HAP-1 (cell line): Measurements from ENCODE around the gene ENTPD8.

Experiments
- DNase-seq, 2 experiments: peaks; one replicate each; pipeline ENCODE4 v3.0.0-alpha.2; 2016 to 2020; ENCODE audit warnings: low spot score in 2 of 2
- H3K27me3 ChIP-seq: fragments of 250-450 bp; sonication (Bioruptor Pico); 2 replicates; pipeline ENCODE4 v1.5.1; 2020; ENCODE audit warnings: low read depth, mild to moderate bottlenecking, moderate library complexity
- H3K36me3 ChIP-seq: fragments of 250-450 bp; sonication (Bioruptor Pico); replicated peaks from 2 replicates; pipeline ENCODE4 v1.5.1; 2020; ENCODE audit warnings: mild to moderate bottlenecking
- H3K4me1 ChIP-seq: fragments of 250-450 bp; sonication (Bioruptor Pico); 2 replicates; pipeline ENCODE4 v1.5.1; 2020; ENCODE audit warnings: mild to moderate bottlenecking
- H3K4me3 ChIP-seq: fragments of 250-450 bp; sonication (Bioruptor Pico); 2 replicates; pipeline ENCODE4 v1.5.1; 2020; ENCODE audit warnings: mild to moderate bottlenecking, moderate library complexity
- H3K9me3 ChIP-seq: fragments of 250-450 bp; sonication (Bioruptor Pico); 2 replicates; pipeline ENCODE4 v1.5.1; 2020; ENCODE audit warnings: mild to moderate bottlenecking, moderate library complexity
- in situ Hi-C: fragments of 300-500 bp; cut with MboI; formaldehyde crosslinking; loops from 3 replicates; pipeline ENCODE4 v1.14.3; 2020; ENCODE audit warnings: low sequenced_read_pairs, inconsistent platforms, mixed read lengths

The ENTPD8 gene

DNA sequence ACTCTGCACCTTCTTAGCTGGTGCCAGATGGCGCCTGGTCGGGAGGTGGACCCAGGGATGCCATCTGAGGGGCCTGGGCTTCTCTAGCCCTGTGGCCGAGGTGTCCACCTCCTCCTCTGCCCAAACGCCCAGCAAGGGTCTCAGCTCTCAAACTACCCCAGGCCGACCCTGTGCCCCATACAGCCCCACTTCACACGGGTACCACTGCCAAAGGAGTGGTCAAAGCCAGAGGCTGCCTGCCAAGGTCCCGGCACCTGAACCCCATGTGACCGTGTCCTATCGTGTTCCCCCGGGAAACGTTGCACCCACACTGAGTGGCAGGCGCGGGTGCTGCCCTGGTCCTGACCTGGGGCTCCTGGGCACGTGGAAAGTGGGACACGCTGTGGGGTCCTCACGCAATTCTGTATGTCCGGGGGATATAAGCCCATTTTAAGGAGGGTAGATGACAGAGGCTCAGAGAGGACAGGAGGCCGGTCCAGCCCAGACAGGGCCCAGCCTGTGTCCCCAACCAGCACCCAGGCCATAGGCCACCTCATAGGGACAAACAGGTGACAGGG, 1.9 kb downstream of the ENTPD8 start:
- H3K4me3 ChIP-seq, result no peak overlapping the region
- H3K27me3 ChIP-seq, result peaks cover 2% of the 10 kb centered on the region; the same call in 1 of the 2 replicates
- no peaks in the 10 kb centered on the region for H3K9me3 ChIP-seq
- 0 out of 2 replicates have a peak, but pooled peaks cover 3% of the 10 kb centered on the region for H3K4me1 ChIP-seq
- in situ Hi-C loops, result no loop called here
- no peak for DNase-seq
- H3K36me3 ChIP-seq, result no peaks in the 10 kb centered on the region

DNA sequence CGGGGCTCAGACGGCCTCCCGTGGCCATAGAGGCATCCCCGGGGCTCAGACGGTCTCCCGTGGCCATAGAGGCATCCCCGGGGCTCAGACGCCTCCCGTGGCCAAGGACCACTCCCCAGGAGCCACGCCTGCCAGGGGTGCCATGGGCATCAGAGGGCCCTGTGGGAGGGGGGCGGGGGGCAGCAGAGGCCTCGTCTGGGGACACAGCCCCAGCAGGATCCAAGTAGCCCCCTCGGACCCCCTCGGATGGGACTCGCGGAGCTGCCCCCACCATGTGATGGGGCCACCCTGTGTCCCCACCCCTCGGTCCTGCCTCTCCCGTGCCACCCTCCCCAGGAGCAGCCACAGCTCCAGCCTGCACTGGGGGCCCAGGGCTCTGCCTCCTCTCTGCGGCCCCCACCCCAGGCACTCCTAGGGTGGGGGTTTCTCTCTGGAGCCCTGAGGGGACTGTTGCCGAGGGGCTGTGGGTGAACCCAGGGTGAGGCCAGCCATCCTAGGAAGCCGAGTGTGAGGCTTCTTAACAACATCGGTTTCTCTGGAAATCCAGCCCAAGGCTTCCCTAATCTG, 2.5 kb downstream of the ENTPD8 start:
- Histone ChIP-seq H3K9me3 (no peaks in the 10 kb centered on the region), H3K4me3 (no peak overlapping the region), H3K36me3 (no peaks in the 10 kb centered on the region), H3K4me1 (0 out of 2 replicates have a peak, but pooled peaks cover 3% of the 10 kb centered on the region), H3K27me3 (peaks cover 2% of the 10 kb centered on the region; the same call in 1 of the 2 replicates)
- in situ Hi-C loops, result no loop called here
- DNase-seq, result no peak

DNA sequence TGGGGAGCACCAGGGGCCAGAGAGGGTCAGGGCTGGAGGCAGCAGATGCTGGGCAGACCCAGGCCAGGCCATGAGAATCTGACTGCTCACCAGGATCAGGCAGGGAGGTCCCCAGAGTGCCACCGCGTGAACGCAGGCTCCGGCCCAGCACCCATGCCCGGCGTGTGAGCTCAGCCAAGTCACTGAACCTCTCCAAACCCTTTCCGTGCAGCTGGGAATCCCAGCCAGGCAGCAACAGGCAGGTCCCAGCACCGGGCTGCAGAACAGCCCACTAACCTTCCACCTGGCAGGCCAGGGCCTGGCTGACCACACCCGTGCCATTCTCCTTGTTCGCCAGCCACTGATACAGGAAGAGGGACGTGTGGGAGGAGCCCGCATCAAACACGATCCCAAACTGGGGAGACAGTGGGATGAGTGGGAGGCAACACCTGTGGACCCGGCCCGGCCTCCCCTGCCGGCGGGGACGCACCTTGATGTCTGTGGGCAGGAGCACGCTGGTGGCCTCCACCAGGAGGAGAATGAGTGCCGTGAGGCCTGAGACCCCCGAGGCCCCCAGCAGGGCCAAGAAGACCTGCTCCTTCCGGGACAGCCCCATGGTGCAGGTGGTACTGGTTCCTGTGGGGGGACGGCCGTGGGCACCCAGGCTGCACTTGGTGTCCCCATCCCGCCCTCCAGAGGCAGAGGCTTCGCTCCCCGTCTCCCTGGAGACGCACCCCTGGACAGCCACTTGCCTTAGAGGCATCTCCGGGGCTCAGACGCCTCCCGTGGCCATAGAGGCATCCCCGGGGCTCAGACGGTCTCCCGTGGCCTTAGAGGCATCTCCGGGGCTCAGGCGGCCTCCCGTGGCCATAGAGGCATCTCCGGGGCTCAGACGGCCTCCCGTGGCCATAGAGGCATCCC, 3.2 kb downstream of the ENTPD8 start:
- Histone ChIP-seq H3K9me3 (no peaks in the 10 kb centered on the region), H3K4me3 (no peak overlapping the region), H3K36me3 (no peaks in the 10 kb centered on the region), H3K27me3 (peaks cover 2% of the 10 kb centered on the region; the same call in 1 of the 2 replicates), H3K4me1 (0 out of 2 replicates have a peak, but pooled peaks cover 3% of the 10 kb centered on the region)
- DNase-seq, result no peak
- in situ Hi-C loops, result no loop called here

DNA sequence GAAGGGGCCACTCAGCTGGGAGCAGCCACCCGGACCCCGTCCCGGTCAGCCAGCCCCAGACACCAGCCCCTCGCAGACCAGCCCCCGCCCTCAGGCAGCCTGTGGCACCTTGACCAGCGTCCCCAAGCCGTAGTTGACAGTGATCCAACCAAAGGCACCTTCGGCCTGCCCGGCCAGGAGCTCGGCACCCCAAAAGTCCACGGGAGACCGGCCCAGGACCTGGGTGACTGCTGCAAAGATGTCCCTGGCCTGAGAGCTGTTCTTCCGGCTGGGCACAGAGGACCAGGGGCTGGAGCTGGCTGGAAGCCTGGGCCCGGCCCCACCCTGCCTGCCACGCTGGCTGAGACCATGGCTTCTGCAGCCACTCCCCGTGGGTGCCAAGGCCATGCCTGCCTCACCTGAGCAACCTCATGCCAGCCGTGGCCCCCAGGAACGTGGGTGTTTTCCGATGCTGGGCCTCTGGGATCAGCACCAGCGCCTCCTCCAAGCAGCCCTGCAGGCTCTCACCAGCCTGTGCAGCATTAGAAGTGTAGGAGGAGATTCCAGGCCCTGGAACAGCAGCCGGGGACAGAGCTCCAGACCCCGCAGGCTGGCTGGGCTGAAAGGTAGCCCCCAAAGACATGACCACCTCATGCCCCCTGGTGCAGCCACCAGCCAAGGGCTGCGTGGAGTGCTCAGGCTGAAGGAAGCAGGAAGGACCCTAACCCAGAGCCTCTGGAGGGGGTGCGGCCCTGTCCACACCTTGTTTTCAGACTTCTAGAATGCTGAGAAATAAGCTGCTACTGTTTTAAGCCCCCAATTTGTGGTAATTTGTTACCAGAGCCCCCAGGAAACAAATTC, 4.2 kb downstream of the ENTPD8 start:
- DNase-seq, result no peak
- Histone ChIP-seq H3K9me3 (no peaks in the 10 kb centered on the region), H3K27me3 (no peaks in the 10 kb centered on the region), H3K4me3 (no peak overlapping the region), H3K36me3 (no peaks in the 10 kb centered on the region), H3K4me1 (0 out of 2 replicates have a peak, but pooled peaks cover under 1% of the 10 kb centered on the region)
- in situ Hi-C loops, result no loop called here

DNA sequence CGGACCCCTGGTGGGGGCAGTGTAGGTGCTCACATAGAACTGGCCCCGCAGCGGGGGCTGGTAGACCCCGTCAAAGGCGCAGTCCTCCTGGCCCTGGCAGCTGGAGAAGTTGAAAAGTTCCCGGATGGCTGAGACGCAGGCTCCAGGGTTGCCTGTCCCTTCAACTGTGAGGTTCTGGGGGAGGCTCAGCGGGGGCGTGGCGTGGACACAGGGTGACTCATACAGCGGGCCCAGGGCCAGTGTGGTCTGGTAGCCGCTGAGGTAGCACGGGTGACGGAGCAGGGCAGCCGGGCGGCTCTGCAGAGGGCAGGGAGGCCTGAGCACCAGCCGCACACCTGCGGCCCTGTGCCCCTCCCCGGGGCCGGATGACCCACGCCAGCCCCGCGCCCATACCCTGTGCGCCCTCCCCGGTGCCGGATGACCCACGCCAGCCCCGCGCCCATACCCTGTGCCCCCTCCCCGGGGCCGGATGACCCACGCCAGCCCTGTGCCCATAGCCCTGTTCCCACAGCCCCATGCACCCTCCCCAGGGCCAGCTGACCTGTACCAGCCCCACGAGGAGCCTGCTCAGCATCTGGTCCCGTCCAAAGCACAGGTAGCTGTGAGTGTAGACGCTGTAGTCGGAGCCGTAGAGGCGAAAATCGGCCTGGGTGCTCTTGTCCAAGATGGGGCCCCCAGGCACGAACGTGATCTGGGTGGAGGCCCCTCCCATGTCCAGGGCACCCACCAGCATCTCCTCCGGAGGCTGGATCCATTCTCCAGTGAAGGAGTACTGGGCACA, 5.0 kb downstream of the ENTPD8 start:
- no peaks in the 10 kb centered on the region for H3K4me1 ChIP-seq
- no peaks in the 10 kb centered on the region for H3K9me3 ChIP-seq
- in situ Hi-C loops, result no loop called here
- H3K4me3 ChIP-seq, result no peak overlapping the region
- no peak for DNase-seq
- H3K27me3 ChIP-seq, result no peaks in the 10 kb centered on the region
- no peaks in the 10 kb centered on the region for H3K36me3 ChIP-seq

DNA sequence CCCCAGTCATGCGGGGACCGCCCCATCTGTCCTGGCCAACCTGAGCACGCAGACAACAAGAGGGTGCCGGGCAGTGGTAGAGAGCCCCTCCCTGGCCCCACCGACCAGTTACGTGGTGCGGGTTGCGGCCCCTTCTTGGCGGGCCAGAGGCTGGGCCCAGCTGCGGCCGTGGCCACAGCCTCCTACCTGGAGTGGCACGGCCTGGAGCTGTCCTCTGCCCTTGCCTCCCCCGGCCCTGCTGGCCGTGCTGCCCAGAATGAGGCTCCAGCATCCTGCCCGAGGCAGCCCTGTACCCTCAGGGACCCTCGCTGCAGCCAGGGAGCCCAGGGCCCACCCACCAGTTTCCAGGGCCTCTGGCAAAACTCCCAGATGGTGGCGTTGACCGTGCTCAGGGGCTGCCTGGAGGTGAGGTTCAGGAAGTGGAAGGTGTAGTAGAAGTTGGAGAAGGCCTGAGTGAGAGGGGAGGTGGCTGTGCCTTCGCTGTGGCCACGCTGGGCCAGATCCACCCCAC, 5.7 kb downstream of the ENTPD8 start:
- DNase-seq, result no peak
- H3K4me3 ChIP-seq, result no peak overlapping the region
- in situ Hi-C loops, result no loop called here

DNA sequence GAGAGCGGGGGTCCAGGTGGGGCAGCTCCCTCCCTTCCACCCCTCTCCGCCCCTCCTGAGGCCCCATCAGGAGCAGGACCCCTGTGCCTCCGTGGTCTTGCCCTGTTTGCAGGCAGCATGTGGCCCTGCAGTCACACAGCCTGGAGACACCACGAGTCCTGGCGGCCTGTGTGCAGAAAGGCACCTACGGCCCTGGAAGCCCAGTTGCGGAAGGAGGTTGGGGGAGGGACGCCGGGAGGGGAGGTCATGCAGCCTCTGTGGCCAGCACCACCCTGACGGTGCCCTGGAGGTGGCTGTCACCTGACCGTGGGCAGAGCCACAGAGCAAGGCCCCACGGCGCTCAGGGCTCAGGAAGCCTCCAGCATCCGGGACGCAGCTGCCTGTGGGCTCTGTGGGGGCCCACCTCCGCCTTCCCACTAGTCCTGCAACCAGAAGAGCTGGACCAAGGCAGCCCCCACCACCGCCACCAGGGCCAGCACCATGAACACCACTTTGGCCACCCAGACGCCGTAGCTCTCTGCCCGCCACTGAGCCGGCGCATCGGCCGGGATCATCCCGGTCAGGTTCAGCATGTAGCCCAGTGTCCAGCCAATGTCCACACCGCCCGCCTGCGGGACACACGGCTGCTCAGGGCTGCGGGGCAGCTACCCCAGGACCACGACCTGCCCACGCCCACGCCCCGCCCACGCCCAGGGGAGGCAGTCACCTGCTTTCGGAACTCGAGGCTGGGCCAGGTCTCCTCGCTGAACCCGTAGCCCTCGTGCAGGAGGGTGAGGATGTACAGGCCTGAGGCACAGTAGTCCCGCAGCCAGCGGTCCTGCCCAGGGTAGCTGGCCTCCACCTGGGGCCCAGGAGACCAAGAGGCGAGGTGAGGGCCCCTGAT, 6.4 kb downstream of the ENTPD8 start:
- Histone ChIP-seq H3K27me3 (no peaks in the 10 kb centered on the region), H3K4me3 (no peak overlapping the region), H3K36me3 (no peaks in the 10 kb centered on the region), H3K9me3 (no peaks in the 10 kb centered on the region), H3K4me1 (peaks cover 2% of the 10 kb centered on the region; the same call in 1 of the 2 replicates)
- DNase-seq, result no peak
- in situ Hi-C loops, result no loop called here

More for the DNA sequence above, 5.7 kb downstream of the ENTPD8 start:
- Histone ChIP-seq H3K9me3 (no peaks in the 10 kb centered on the region), H3K27me3 (no peaks in the 10 kb centered on the region), H3K4me1 (no peaks in the 10 kb centered on the region), H3K36me3 (no peaks in the 10 kb centered on the region)

DNA sequence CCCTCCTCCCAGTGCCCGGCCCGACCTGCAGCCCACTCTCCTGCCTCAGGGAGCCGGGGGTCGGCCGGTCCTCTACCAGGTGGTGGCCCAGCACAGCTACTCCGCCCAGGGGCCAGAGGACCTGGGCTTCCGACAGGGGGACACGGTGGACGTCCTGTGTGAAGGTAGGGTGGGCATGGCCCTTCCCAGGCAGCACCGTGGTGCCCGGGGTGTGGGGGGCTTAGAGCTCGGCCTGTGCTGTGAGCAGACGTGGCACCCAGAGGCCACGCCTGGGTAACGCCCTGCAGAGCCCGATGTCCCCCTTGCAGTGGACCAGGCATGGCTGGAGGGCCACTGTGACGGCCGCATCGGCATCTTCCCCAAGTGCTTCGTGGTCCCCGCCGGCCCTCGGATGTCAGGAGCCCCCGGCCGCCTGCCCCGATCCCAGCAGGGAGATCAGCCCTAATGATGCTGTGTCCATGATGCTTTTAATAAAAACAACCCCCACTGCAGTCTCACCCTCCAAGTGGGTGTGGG, 7.2 kb downstream of the ENTPD8 start:
- Histone ChIP-seq H3K4me3 (no peak overlapping the region), H3K4me1 (peaks cover 2% of the 10 kb centered on the region; the same call in 1 of the 2 replicates), H3K9me3 (no peaks in the 10 kb centered on the region), H3K36me3 (no peaks in the 10 kb centered on the region), H3K27me3 (no peaks in the 10 kb centered on the region)
- in situ Hi-C loops, result no loop called here
- DNase-seq, result no peak

DNA sequence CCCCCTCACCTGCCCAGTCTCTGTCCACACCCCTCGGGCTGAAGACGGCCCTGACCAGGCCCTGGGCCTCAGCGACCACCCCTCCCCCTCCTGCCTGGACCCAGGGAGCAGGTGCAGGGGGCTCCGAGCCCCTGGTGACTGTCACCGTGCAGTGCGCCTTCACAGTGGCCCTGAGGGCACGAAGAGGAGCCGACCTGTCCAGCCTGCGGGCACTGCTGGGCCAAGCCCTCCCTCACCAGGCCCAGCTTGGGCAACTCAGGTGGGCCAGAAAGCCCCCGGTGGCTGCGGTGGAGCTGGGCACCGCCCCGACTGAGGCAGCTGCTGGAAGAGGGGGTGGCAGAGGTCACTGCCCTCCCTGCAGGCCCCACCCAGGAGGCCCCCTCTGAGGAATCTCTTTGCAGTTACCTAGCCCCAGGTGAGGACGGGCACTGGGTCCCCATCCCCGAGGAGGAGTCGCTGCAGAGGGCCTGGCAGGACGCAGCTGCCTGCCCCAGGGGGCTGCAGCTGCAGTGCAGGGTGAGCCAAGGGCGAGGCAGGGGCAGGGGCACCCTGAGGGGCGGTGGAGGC, 7.7 kb downstream of the ENTPD8 start:
- DNase-seq, result no peak
- H3K27me3 ChIP-seq, result no peaks in the 10 kb centered on the region
- in situ Hi-C loops, result no loop called here
- H3K9me3 ChIP-seq, result no peaks in the 10 kb centered on the region
- H3K36me3 ChIP-seq, result no peaks in the 10 kb centered on the region
- H3K4me3 ChIP-seq, result no peak overlapping the region
- H3K4me1 ChIP-seq, result peaks cover 2% of the 10 kb centered on the region; the same call in 1 of the 2 replicates

DNA sequence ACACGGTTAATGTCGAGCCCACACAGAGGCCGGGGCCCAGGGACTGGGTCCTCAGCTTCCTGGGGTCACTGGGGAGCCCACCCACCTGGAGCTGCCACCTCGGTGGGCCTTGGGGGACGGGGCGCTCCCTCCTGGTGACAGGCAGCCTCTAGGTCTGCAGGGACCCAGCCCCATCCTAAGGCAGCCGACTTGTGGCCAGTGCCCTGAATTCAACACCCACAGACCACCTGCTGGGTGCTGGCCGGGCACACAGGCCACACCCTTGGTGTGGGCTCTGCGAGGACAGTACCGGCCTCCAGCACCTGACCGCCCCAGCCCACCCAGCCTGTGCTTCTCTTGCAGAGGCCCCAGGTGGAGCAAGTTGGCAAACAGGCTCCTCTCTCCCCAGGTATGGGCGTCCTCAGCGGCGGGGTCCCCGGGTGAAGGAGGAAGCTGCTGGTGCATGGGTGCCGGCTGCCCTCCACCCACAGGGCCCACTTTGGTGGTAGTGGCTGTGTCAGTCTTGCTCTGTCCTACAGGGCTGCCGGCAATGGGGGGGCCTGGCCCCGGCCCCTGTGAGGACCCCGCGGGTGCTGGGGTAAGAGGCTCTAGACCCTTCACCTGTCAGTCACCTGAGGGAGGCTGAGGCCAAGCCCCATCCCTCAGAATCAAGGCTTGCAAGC, 8.3 kb downstream of the ENTPD8 start:
- H3K36me3 ChIP-seq, result no peaks in the 10 kb centered on the region
- peaks cover 2% of the 10 kb centered on the region; the same call in 1 of the 2 replicates for H3K4me1 ChIP-seq
- no peak for DNase-seq
- H3K9me3 ChIP-seq, result no peaks in the 10 kb centered on the region
- in situ Hi-C loops, result no loop called here
- no peaks in the 10 kb centered on the region for H3K27me3 ChIP-seq
- no peak overlapping the region for H3K4me3 ChIP-seq

DNA sequence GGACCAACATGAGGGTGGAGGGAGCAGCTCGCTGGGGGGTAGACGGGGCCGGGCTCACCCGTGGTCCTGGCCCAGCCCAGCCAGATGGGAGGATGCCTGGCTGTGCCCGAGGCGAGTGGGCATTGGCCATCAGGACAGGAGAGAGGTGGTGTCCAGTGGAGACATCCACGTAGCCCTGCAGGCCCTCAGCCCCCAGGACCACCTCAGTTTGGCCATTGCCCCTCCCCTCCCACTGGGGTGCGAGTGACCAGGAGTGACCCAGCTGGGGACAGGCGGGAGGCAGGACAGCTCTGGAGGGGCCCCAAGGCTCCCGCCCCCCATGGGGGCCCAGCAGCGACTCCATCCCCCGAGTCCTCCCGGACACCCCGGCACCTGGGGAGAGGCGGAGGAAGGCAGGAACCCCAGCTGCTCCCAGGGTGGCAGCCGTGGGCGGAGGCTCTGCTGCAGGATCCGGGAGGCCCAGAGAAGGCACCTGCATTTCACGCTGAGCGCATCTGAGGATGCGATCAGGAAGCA, 9.7 kb downstream of the ENTPD8 start:
- Histone ChIP-seq H3K4me1 (peaks cover 2% of the 10 kb centered on the region; the same call in 1 of the 2 replicates), H3K27me3 (no peaks in the 10 kb centered on the region), H3K36me3 (no peaks in the 10 kb centered on the region), H3K4me3 (no peak overlapping the region), H3K9me3 (no peaks in the 10 kb centered on the region)
- no peak for DNase-seq
- in situ Hi-C loops, result no loop called here
